Uterus (tissue), 2 donors: Measurements from ENCODE around the gene EFNA3.

Experiments
- POLR2A ChIP-seq, 2 donors: fragments of 450-650 bp; IDR thresholded peaks; one replicate each; pipeline ENCODE4 v1.6.1; 2016; ENCODE audit warnings: antibody characterized with exemption in 2 of 2, mild to moderate bottlenecking in 1 of 2, moderate library complexity in 1 of 2
- TF ChIP-seq, protein P1 (sequence below), 4 experiments: fragments of 200-600 bp in 2 of 4; fragments of 450-650 bp in 2 of 4; sonication (generic) in 2 of 4; IDR thresholded peaks; one replicate each; pipeline ENCODE4 v1.5.1; 2016 to 2019; ENCODE audit warnings: antibody characterized with exemption in 4 of 4, mild to moderate bottlenecking in 2 of 4, moderate library complexity in 1 of 4

DNA sequence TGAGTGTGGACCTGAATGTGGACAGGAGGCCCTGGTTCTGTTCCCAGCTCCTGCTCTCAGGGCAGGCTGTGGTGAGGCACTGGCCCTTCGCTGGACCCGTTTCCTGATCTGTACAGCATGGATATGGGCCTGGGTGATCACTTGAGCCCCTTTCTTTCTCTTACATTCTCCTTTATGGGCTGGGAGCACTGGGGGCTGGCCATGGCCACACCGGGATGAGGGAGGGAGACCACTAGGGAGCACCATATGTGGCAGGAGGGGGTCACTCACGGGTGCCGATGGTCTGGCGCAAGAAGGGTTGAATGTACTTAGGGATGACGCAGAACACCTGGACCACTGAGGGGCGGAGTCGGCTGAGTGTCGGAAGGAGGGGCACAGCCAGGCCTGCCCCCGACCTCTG, 47.7 kb upstream of the EFNA3 start:
- TF ChIP-seq, protein P1, sequence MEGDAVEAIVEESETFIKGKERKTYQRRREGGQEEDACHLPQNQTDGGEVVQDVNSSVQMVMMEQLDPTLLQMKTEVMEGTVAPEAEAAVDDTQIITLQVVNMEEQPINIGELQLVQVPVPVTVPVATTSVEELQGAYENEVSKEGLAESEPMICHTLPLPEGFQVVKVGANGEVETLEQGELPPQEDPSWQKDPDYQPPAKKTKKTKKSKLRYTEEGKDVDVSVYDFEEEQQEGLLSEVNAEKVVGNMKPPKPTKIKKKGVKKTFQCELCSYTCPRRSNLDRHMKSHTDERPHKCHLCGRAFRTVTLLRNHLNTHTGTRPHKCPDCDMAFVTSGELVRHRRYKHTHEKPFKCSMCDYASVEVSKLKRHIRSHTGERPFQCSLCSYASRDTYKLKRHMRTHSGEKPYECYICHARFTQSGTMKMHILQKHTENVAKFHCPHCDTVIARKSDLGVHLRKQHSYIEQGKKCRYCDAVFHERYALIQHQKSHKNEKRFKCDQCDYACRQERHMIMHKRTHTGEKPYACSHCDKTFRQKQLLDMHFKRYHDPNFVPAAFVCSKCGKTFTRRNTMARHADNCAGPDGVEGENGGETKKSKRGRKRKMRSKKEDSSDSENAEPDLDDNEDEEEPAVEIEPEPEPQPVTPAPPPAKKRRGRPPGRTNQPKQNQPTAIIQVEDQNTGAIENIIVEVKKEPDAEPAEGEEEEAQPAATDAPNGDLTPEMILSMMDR (IDR thresholded peaks at IDR 0.05): no peak
- no peak for TF ChIP-seq POLR2A (IDR thresholded peaks at IDR 0.05)
